Panc1 (cell line): ENCODE results near the gene NT5C1A.

Source experiments
- CTCF ChIP-seq: fragments of 450-650 bp; IDR thresholded peaks from 2 replicates; pipeline ENCODE4 v1.5.1; 2017; ENCODE audit warnings: mild to moderate bottlenecking
- POLR2AphosphoS5 ChIP-seq: IDR thresholded peaks from 2 replicates; pipeline ENCODE4 v1.6.1; 2012; ENCODE audit warnings: mild to moderate bottlenecking, low read depth, low read length, moderate library complexity

DNA sequence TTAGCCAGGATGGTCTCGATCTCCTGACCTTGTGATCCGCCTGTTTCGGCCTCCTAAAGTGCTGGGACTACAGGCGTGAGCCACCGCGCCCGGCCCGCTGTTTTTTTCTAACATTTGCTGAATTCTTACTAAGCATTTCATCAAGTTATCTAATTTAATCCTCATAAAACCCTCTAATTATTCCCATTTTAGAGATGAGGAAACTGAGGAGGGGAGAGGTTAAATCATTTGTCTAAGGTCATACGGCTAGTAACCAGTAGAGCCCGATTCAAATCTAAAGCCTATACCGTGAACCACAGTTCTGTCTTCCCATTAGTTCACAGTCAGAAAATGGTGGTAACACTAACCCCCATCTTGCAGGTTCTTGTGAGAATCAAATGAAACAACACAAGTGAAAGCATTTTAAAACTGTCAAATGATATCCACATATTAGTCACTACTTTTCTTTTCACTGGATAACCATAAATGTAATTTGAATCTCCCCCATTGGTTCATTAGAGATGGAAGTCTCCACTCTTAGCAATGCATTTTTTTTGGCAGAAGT, 43.0 kb downstream of the NT5C1A start:
- TF ChIP-seq CTCF (no peak), POLR2AphosphoS5 (no peak)
